ENCODE measurements around the gene PRPS1L1. TPM values are rescaled to one million over a fixed set of nuclear protein-coding genes. Genes with fewer than 3 reads are reported as not detected.

The PRPS1L1 gene
- polyA plus RNA-seq, 1 of the 3 experiments (the other 2 are of a cell fraction), result not detected

DNA sequence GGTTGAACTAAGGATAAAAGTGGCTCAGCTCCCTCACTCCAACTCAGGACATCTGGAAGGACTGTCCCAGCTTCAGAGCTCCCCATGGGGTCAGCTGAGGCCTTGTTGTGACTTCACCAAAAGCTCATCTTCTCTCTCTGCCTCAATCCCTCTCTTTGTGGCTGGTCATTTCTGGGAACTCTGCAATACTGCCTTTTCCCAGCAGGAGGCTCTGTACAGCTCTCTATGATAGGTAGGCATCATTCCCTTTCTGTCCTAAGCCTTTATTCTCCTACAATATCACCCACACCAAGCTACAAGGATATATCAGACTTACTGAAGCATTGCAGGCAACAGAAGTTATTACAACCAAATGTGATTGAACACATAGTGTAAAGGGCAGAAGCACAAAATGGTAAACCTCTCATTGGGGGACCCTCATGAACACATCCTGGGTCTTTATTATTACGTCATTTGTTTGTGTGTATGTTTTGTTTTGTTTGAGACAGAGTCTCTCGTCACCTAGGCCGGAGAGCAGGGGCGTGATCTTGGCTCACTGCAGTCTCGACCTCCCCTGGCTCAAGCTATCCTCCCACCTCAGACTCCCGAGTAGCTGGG lies 36.7 kb upstream of the PRPS1L1 start (continued):
- TF ChIP-seq, protein P1, sequence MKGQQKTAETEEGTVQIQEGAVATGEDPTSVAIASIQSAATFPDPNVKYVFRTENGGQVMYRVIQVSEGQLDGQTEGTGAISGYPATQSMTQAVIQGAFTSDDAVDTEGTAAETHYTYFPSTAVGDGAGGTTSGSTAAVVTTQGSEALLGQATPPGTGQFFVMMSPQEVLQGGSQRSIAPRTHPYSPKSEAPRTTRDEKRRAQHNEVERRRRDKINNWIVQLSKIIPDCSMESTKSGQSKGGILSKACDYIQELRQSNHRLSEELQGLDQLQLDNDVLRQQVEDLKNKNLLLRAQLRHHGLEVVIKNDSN (IDR thresholded peaks at IDR 0.05; ENCODE audit: borderline replicate concordance, low read depth), result no peak
- TF ChIP-seq, protein P2, sequence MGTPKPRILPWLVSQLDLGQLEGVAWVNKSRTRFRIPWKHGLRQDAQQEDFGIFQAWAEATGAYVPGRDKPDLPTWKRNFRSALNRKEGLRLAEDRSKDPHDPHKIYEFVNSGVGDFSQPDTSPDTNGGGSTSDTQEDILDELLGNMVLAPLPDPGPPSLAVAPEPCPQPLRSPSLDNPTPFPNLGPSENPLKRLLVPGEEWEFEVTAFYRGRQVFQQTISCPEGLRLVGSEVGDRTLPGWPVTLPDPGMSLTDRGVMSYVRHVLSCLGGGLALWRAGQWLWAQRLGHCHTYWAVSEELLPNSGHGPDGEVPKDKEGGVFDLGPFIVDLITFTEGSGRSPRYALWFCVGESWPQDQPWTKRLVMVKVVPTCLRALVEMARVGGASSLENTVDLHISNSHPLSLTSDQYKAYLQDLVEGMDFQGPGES (IDR thresholded peaks at IDR 0.05; ENCODE audit: low read depth, low read length), result no peak
- TF ChIP-seq NFIC (IDR thresholded peaks at IDR 0.05; ENCODE audit: borderline replicate concordance) (no peak), TEAD4 (IDR thresholded peaks at IDR 0.05; ENCODE audit: borderline replicate concordance, insufficient read depth) (no peak)
- TF ChIP-seq, protein P3, sequence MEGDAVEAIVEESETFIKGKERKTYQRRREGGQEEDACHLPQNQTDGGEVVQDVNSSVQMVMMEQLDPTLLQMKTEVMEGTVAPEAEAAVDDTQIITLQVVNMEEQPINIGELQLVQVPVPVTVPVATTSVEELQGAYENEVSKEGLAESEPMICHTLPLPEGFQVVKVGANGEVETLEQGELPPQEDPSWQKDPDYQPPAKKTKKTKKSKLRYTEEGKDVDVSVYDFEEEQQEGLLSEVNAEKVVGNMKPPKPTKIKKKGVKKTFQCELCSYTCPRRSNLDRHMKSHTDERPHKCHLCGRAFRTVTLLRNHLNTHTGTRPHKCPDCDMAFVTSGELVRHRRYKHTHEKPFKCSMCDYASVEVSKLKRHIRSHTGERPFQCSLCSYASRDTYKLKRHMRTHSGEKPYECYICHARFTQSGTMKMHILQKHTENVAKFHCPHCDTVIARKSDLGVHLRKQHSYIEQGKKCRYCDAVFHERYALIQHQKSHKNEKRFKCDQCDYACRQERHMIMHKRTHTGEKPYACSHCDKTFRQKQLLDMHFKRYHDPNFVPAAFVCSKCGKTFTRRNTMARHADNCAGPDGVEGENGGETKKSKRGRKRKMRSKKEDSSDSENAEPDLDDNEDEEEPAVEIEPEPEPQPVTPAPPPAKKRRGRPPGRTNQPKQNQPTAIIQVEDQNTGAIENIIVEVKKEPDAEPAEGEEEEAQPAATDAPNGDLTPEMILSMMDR (IDR thresholded peaks at IDR 0.05), result peak; percentile 52

DNA sequence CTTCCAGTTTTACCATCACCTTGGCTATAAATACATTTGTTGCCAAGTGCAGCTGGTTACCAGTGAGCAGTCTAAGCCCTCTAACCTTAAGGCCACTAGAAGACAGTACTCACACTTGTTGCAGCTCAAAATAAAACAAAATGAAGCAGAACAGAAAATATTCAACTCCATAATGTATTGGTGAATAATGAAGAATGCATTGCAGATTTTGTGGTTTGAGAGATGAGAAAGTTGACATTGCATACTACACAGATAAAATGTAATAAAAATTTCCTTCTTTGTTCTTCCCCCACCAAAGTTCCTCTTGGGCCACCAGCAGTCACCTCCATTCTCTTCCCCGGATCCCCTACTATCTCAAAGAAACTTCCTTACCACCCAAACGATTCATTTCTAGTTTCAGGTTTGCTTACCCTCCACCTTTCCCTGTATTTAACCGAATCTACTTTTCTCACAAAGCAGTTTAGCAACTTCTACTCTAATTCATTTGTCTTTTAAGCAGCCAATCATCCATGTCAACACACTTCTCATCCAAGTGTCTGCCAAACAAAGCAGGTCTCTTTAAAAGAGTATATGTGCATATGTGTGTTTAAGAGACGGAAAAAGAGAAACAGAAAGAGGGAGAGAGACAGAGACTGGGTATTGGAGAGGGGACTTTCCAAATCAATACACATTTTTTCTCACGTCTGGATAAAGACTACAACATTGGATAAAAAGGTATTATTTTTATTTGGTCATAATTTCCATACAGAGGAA lies 35.7 kb upstream of the PRPS1L1 start:
- Histone ChIP-seq H3K9me3 (no peaks in the 10 kb centered on the region), H2AFZ (ENCODE audit: low read depth) (no peak overlapping the region), H3K4me2 (no peak overlapping the region), H3K27ac (ENCODE audit: low read depth in 2 of 2, low read length in 1 of 2) (no peak overlapping the region), H3K27me3 (ENCODE audit: insufficient read depth) (peaks cover 22% of the 10 kb centered on the region; the same call in 1 of the 2 replicates), H3K9me2 (no peaks in the 10 kb centered on the region), H3K36me3 (replicated peaks in 1 of 2; ENCODE audit: control insufficient read depth in 1 of 2, insufficient read depth in 2 of 2, low read length in 1 of 2) (no peaks in the 10 kb centered on the region), H3F3A (replicated peaks; ENCODE audit: insufficient read depth) (no peaks in the 10 kb centered on the region), H3K9ac (no peak overlapping the region), H3K79me2 (ENCODE audit: insufficient read depth) (no peaks in the 10 kb centered on the region), H3K4me1 (ENCODE audit: control insufficient read depth in 1 of 2, insufficient read depth in 2 of 2, low read depth in 1 of 2, low read length in 1 of 2) (no peaks in the 10 kb centered on the region), H4K20me1 (ENCODE audit: insufficient read depth) (no peaks in the 10 kb centered on the region), H3K4me3 (ENCODE audit: low read depth in 2 of 2, low read length in 1 of 2) (no peak overlapping the region)
- 4% methylated on average over 5 of the region's 5 CpGs for WGBS (ENCODE audit: low lambda C conversion rate)
- POLR2A ChIA-PET, result no interaction called here
- no peak for DNase-seq
- CTCF ChIA-PET, result interaction anchor here (0.6 to 3.4 kb wide), 26 partner anchors 8 to 293 kb away, joined by 3 to 35 read pairs (median 4); no protein-coding TSS in a partner anchor
- TF ChIP-seq TAF1 (IDR thresholded peaks at IDR 0.05; ENCODE audit: borderline replicate concordance, low read depth, low read length) (no peak), EP300 (IDR thresholded peaks at IDR 0.05; ENCODE audit: borderline replicate concordance in 1 of 2, low read depth in 1 of 2, low read length in 1 of 2) (no peak), NRF1 (IDR thresholded peaks at IDR 0.05; ENCODE audit: low read depth, low read length) (no peak), FOXJ3 (CRISPR knock-in tag; IDR thresholded peaks at IDR 0.05) (no peak), GABPA (IDR thresholded peaks at IDR 0.05; ENCODE audit: low read depth) (no peak), YY1 (IDR thresholded peaks at IDR 0.05; ENCODE audit: low read depth) (no peak), NFIC (IDR thresholded peaks at IDR 0.05; ENCODE audit: borderline replicate concordance) (no peak), POLR2AphosphoS5 (IDR thresholded peaks at IDR 0.05; ENCODE audit: low read depth, low read length) (no peak), SIN3A (IDR thresholded peaks at IDR 0.05; ENCODE audit: borderline replicate concordance, low read depth, low read length) (no peak), JUND (IDR thresholded peaks at IDR 0.05) (no peak)
- TF ChIP-seq, protein P2 (IDR thresholded peaks at IDR 0.05; ENCODE audit: low read depth, low read length), result no peak
- TF ChIP-seq, protein P4, sequence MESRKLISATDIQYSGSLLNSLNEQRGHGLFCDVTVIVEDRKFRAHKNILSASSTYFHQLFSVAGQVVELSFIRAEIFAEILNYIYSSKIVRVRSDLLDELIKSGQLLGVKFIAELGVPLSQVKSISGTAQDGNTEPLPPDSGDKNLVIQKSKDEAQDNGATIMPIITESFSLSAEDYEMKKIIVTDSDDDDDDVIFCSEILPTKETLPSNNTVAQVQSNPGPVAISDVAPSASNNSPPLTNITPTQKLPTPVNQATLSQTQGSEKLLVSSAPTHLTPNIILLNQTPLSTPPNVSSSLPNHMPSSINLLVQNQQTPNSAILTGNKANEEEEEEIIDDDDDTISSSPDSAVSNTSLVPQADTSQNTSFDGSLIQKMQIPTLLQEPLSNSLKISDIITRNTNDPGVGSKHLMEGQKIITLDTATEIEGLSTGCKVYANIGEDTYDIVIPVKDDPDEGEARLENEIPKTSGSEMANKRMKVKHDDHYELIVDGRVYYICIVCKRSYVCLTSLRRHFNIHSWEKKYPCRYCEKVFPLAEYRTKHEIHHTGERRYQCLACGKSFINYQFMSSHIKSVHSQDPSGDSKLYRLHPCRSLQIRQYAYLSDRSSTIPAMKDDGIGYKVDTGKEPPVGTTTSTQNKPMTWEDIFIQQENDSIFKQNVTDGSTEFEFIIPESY (IDR thresholded peaks at IDR 0.05; ENCODE audit: borderline replicate concordance, low read depth), result no peak
